Hepatocyte (in vitro differentiated cells): ENCODE results near the gene GAL3ST2. TPM values are rescaled to one million over a fixed set of nuclear protein-coding genes. Genes with fewer than 3 reads are reported as not detected.

Experiments used
- DNase-seq: peaks from one replicate; pipeline ENCODE4 v3.0.0-alpha.2; 2016; ENCODE audit warnings: low spot score
- H2AFZ ChIP-seq: fragments of 200-600 bp; sonication (generic); 2 replicates; pipeline ENCODE4 v1.6.0; 2016; ENCODE audit warnings: antibody characterized with exemption, mild to moderate bottlenecking
- H3K27ac ChIP-seq: fragments of 200-600 bp; sonication (generic); 2 replicates; pipeline ENCODE4 v1.5.1; 2016; ENCODE audit warnings: mild to moderate bottlenecking
- H3K27me3 ChIP-seq: fragments of 200-600 bp; sonication (generic); 2 replicates; pipeline ENCODE4 v1.6.1; 2016
- H3K36me3 ChIP-seq: fragments of 200-600 bp; sonication (generic); replicated peaks from 2 replicates; pipeline ENCODE4 v1.5.1; 2016; ENCODE audit warnings: low read depth; ENCODE audit not compliant: insufficient read depth
- H3K4me1 ChIP-seq: fragments of 200-600 bp; sonication (generic); 2 replicates; pipeline ENCODE4 v1.5.1; 2016; ENCODE audit warnings: mild to moderate bottlenecking, moderate library complexity; ENCODE audit not compliant: insufficient read depth
- H3K4me2 ChIP-seq: fragments of 200-600 bp; sonication (generic); 2 replicates; pipeline ENCODE4 v1.6.0; 2016
- H3K4me3 ChIP-seq: fragments of 200-600 bp; sonication (generic); 2 replicates; pipeline ENCODE4 v1.5.1; 2016; ENCODE audit warnings: mild to moderate bottlenecking
- H3K79me2 ChIP-seq: fragments of 200-600 bp; sonication (generic); 2 replicates; pipeline ENCODE4 v1.6.0; 2017; ENCODE audit warnings: mild to moderate bottlenecking
- H3K9me2 ChIP-seq: fragments of 200-600 bp; sonication (generic); replicated peaks from 2 replicates; pipeline ENCODE4 v1.6.0; 2017; ENCODE audit warnings: mild to moderate bottlenecking; ENCODE audit not compliant: insufficient read depth
- H3K9me3 ChIP-seq: fragments of 200-600 bp; sonication (generic); 2 replicates; pipeline ENCODE4 v1.5.1; 2016; ENCODE audit warnings: low read depth, mild to moderate bottlenecking
- H4K20me1 ChIP-seq: fragments of 200-600 bp; sonication (generic); 2 replicates; pipeline ENCODE4 v1.6.0; 2016; ENCODE audit warnings: mild to moderate bottlenecking; ENCODE audit not compliant: insufficient read depth, poor library complexity, severe bottlenecking
- CTCF ChIP-seq: fragments of 200-600 bp; sonication (generic); IDR thresholded peaks from 2 replicates; pipeline ENCODE4 v1.5.1; 2016; ENCODE audit warnings: antibody characterized with exemption, mild to moderate bottlenecking; ENCODE audit not compliant: poor library complexity
- EZH2 ChIP-seq: fragments of 200-600 bp; sonication (generic); IDR thresholded peaks from 2 replicates; pipeline ENCODE4 v1.6.1; 2016; ENCODE audit warnings: antibody characterized with exemption, mild to moderate bottlenecking, borderline replicate concordance
- EZH2phosphoT487 ChIP-seq: fragments of 200-600 bp; sonication (generic); IDR thresholded peaks from one replicate; pipeline ENCODE4 v1.6.1; 2018; ENCODE audit warnings: antibody characterized with exemption, mild to moderate bottlenecking, low read depth, moderate library complexity; ENCODE audit not compliant: unreplicated experiment, severe bottlenecking
- WGBS: methylation state at CpG from one replicate; pipeline ENCODE4 v1.1.6; 2016; ENCODE audit warnings: low lambda C conversion rate; ENCODE audit errors: missing lambda C conversion rate; 5-methylcytosine and 5-hydroxymethylcytosine counted together
- polyA plus RNA-seq: library from polyadenylated mRNA; unstranded; fragments of >200 nt; fragmentation: Nextera tagmentation; extraction: Ambion mirVana; gene quantifications from 2 replicates; pipeline ENCODE4 v1.2.1, GENCODE V29; 2016
- total RNA-seq: library from RNA; depleted of rRNA; stranded (reverse); fragments of >200 nt; gene quantifications from 2 replicates; pipeline ENCODE4 v1.2.3, GENCODE V29; 2014

Gene GAL3ST2
- total and polyA plus RNA-seq, 2 experiments from 2014 or later = 0.53 TPM; not detected in 1

DNA sequence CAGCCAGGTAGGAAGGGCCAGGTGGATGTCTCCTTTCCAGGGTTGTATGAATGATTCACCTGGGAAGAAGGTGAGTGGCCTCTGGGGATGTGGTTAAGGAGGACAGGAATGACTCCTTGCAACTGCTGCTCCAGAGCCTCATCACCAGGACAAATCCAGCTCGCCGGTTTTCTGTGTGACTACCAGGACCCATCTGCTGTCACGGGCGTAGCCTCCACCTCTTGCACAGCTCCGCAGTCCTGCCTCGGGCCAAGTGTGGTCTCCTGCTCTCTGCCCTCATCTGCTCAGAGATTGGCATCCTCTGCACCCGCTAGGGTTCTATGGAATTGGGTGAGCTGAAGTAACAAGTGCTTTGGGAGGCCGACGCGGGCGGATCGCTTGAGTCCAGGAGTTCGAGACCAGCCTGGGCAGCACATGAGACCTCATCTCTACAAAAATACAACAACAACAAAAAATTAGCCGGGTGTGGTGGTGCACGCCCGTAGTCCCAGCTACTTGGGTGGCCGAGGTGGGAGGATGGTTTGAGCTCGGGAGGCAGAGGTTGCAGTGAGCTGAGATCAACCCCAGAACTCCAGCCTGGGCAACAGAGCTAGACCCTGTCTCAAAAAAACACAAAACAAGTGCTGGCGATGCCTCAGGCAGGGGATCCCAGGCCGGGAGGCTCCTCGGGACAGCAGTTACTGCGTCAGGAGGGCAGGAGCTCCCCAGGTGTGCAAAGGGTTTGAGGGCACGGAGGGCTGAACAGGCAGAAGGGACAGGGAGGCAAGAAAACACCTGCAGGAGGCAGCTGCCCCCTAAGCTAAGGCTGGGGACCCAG is 43.0 kb upstream of the GAL3ST2 start:
- H3K9me3 ChIP-seq = no peaks in the 10 kb centered on the region
- peaks cover 27% of the 10 kb centered on the region for H3K79me2 ChIP-seq
- H2AFZ ChIP-seq = peak overlapping the region; percentile 14
- H3K4me2 ChIP-seq = peak overlapping the region; percentile 100
- no peak for TF ChIP-seq EZH2
- no peak for TF ChIP-seq CTCF
- TF ChIP-seq EZH2phosphoT487 = no peak
- H3K9me2 ChIP-seq = no peaks in the 10 kb centered on the region
- no peaks in the 10 kb centered on the region for H4K20me1 ChIP-seq
- H3K4me3 ChIP-seq = no peak overlapping the region
- H3K4me1 ChIP-seq = no peaks in the 10 kb centered on the region
- no peak for DNase-seq
- no peaks in the 10 kb centered on the region for H3K36me3 ChIP-seq
- H3K27ac ChIP-seq = no peak overlapping the region
- no peaks in the 10 kb centered on the region for H3K27me3 ChIP-seq
- WGBS = 92% methylated on average over 23 of the region's 23 CpGs

GRCh38 chr2:241734208-241734466 is 42.5 kb upstream of the GAL3ST2 start:
- TF ChIP-seq EZH2 = no peak
- TF ChIP-seq CTCF = no peak
- TF ChIP-seq EZH2phosphoT487 = no peak
- Histone ChIP-seq H3K27ac (no peak overlapping the region), H3K4me3 (no peak overlapping the region), H4K20me1 (no peaks in the 10 kb centered on the region), H3K9me3 (no peaks in the 10 kb centered on the region), H3K9me2 (no peaks in the 10 kb centered on the region), H3K27me3 (no peaks in the 10 kb centered on the region), H3K79me2 (peaks cover 33% of the 10 kb centered on the region), H3K36me3 (no peaks in the 10 kb centered on the region), H2AFZ (peak overlapping the region; percentile 14), H3K4me2 (peak overlapping the region; percentile 100), H3K4me1 (no peaks in the 10 kb centered on the region)
- no peak for DNase-seq
- WGBS = 10% methylated on average over 23 of the region's 25 CpGs

- H3K79me2 ChIP-seq = peaks cover 35% of the 10 kb centered on the region
- no peaks in the 10 kb centered on the region for H3K36me3 ChIP-seq
- peak within 1 kb of the TSS; percentile 99 for H3K4me3 ChIP-seq
- peak within 1 kb of the TSS; percentile 100 for H3K4me2 ChIP-seq
- WGBS = under 1% methylated on average over 35 of the region's 98 CpGs
- no peaks in the 10 kb centered on the region for H3K9me3 ChIP-seq
- no peaks in the 10 kb centered on the region for H4K20me1 ChIP-seq
- peak; percentile 97 for DNase-seq
- H2AFZ ChIP-seq = peak within 1 kb of the TSS; percentile 97
- H3K27ac ChIP-seq = peak within 1 kb of the TSS; percentile 95
- H3K27me3 ChIP-seq = no peaks in the 10 kb centered on the region
- TF ChIP-seq EZH2 = no peak
- no peak for TF ChIP-seq CTCF
- no peak for TF ChIP-seq EZH2phosphoT487
- no peaks in the 10 kb centered on the region for H3K9me2 ChIP-seq
- no peaks in the 10 kb centered on the region for H3K4me1 ChIP-seq
Measured at GRCh38 chr2:241734467-241735208, 42.0 kb upstream of the GAL3ST2 start, which contains the start of gene D2HGDH. Gene D2HGDH, plus strand, starts transcription at chr2:241734630. Its CDS starts 595 bp downstream, at chr2:241735225.
